HG03280 (cell line): ENCODE measurements around the gene RYR2.
"Not testable (repeated sequence)": the region's sequence is repeated elsewhere in the genome, so short reads cannot be mapped to it uniquely, and the experiment has no call there.

ENCODE experiments used
- ATAC-seq: cut with Tn5 transposase; IDR thresholded peaks from one replicate; pipeline ENCODE4 v1.9.1; 2021; ENCODE audit warnings: mild to moderate bottlenecking, moderate library complexity; ENCODE audit not compliant: unreplicated experiment

The RYR2 gene

DNA sequence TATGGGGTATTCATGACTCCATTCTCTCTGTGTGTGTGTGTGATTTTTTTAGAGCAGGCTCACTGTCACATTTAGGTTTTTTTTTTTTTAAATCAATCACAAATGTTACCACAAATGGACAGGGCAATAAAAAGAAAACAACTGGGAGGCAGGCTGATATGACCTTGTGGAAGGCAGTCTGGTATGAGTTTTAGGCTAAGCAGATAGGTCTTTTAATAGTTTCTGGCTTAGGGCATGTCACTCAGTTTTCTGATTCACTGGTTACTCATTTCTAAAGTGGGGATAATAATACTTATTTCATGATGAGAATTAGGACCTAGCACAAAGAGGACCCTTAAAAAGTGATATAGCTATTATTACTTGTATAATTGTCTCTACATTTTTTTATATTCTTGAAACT is 278.9 kb downstream of the RYR2 start:
- ATAC-seq = no peak

DNA sequence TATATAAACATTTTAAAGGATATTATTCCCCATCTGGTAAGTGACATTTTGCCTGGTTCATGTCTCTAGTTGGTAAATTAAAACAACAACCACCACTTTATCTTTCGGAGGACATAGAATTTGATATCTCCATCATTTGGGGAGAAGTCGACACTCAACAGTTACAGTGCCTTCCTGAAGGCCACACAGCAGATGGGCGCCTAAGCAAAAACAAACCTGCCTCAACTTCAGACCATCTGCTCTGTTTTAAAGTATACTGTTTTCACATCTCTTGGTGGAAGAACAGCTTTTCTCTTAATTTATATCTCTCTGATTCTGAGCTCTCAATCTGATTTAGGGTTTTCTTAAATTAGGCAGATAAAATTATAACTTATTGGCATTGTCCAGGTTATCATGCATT is 282.2 kb downstream of the RYR2 start:
- ATAC-seq = no peak

DNA sequence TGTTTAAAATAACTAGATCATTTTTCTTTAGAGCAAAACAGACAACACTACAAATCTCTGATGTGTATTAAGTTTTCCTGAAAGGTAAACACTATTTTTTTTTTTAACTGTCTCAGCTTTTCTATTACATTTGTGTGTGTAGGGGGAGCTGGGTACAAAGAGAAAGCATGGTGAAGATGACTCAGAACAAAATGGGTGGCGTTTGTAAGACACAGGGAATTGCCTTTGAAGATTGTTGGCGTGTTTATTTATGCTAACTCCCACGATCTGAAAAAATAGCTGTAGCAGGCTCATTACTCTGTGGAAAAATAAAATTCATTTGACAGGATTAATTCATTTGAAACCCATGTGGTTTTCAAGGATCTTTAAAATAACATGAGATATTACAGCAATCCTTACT is 285.1 kb downstream of the RYR2 start:
- ATAC-seq = no peak

DNA sequence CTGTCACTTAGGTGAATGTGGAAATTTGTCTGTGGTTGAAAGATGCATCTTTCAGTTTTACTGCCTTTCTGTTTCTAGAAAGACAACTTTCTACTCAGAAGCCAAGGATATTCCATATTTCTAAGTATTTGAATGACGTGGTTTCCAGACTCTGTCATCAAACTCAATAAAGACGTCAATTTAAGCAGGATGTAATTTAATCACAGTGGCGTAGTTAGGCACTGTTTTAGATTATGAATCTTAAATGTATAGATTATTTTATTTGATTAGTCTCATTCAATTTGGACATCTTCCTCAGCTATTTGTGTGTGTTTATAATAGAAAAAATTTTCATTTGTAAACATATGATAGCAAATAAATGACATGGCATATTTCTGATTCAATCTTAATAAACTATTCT is 298.9 kb downstream of the RYR2 start:
- no peak for ATAC-seq

DNA sequence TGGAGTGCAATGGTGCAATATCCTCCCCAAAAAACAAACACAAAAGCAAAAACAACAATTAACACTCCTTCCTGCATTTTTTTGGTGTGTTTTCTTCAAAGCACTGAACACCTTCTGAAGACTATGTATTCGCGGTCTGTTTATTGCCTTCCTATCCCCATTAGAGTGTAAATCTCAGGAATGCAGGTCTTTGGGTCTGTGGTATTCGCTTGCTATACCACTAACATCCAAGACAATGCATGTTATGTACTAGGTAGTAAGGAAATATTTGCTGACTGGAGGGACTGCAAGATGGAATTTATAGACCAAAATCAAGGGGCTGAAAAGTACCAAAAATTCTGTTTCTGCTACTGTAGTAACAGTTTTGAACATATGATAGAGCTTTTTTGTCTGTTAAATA is 299.4 kb downstream of the RYR2 start:
- ATAC-seq = no peak

DNA sequence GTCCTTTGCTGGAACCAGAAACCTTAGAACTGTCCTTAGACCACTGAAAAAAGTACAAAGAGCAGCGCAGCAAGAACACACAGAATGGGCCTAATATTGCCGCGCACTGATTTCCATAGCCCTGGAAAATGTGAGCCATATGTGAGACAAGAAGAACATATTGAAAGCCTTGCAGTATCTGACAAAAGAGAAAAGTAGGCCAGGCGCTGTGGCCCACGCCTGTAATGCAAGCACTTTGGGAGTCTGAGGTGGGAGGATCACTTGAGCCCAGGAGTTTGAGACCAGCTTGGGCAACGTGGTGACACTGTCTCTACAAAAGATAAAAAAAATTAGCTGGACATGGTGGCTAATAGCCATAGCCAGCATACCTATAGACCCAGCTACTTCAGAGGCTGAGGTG is 300.7 kb downstream of the RYR2 start:
- ATAC-seq = no peak

DNA sequence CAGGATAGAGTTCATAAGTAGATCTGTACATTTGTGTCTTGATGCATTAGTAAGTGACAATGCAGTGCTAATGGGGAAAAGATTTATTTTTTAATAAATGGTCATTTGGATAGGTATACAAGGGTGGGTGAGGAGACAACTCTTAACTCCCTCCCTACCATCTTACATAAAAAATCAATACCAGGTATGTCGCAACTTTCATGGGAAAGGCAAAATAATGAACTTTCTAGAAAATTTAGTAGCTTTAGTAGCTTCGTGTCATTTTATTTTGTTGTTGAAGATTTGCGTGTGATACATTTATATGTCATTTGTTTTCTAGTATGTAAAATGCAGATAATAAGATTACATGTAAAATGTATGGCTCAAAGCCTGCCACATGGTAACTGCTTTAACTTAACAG is 310.8 kb downstream of the RYR2 start:
- no peak for ATAC-seq

DNA sequence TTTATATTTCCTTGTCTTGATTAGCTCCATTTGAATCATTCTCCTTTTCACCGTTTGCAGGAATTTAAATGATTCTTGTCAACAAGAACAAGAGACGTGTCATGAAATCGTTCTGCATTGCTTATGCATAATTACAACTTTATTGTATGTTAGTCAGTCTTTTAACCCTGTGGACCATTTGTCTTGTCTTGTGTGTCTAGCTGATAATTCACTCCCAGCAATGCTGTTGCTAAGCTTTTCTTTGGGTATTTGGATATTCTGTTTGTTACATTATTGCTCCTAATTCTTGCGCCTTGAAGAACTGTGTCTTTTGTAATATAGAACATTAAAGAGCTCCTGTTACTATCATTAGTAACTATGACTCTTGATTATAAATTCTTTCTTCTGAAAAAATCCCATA is 311.9 kb downstream of the RYR2 start:
- ATAC-seq = no peak

DNA sequence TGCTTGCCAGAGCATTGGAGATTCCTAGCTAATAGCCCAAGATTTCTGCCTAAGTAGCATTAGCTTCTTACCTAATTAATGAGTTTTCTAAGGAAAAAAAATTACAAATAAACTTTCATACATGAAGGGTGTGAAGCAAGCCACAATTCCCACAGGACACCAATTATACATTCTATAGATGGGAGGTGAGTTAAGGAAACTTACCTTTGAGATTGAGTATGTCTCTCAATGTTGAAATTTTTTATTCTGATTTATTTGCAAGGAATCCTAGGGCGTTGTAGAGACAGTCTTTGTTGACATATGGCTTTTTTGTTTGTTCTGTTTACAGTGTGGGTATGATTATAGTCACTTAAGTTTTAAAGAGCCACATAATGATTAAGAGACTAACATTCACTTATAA is 313.0 kb downstream of the RYR2 start:
- ATAC-seq = no peak

DNA sequence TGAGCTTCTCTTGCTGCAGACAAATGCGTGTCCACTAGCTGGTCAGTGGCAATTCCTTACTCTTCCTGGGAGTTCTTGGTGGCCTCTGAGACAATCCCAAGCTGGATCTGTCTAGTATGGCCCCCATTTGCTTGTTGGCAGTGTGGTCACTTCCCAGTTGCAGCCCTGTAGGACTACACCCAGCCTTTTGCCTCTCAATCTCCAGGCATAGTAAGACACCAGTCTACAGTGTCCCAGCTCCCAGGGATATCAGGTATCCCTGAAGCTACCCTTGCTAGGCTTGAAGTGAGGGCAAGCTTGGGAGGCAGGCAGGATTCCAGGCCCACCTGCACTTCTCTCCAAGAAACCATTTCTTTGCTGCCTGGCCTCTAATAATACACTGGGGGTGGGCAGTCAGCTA is 316.6 kb downstream of the RYR2 start:
- ATAC-seq = no peak

DNA sequence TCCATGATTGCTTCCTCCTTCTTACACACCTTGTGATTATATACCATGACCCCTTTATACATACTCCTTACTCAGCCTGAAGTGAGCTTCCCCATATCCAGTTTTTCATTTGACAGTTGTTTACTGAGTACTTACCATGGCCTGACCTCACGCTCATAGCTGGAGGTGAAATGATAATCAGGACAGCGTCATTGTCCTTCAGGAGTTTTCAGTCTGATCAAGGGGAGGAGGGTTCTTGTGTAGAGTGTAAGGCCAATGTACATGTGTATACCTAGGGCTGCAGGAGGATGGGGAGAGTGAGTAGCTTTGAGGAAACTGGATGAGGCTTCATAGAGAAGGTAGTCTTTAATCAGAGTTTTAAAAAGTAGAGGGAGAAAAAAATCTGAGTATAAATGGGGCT is 325.8 kb downstream of the RYR2 start:
- no peak for ATAC-seq

DNA sequence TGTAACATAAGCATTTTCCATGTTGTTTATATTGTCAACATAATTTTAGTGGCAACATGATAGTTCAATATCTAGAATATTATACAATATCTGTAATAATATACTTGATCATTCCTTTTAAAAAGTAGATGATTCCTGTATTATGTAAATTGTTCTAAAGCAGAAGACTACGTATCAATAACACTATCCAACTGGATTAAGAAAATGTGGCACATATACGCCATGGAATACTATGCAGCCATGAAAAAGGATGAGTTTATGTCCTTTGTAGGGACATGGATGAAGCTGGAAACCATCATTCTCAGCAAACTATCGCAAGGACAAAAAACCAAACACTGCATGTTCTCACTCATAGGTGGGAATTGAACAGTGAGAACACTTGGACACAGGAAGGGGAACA is 329.5 kb downstream of the RYR2 start:
- ATAC-seq = not testable (repeated sequence)

DNA sequence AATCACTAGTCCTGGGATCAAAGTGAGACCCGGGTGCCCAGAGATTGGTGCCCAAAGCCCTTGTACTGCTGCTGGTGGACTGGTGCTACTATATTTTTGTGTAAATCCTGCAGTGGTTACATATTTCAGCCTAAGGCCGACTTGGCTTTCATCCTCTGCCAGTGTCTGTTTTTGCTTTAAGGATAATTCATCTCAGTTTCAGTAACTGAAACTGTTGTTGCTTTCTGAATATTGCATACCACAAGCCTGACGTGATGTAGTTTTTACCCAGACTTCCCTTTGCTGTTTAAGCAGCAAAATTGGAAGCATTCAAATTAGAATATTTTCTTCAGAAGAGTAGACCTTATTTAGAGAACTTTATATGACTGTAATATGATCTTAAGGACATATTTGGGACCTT is 341.8 kb downstream of the RYR2 start:
- no peak for ATAC-seq

DNA sequence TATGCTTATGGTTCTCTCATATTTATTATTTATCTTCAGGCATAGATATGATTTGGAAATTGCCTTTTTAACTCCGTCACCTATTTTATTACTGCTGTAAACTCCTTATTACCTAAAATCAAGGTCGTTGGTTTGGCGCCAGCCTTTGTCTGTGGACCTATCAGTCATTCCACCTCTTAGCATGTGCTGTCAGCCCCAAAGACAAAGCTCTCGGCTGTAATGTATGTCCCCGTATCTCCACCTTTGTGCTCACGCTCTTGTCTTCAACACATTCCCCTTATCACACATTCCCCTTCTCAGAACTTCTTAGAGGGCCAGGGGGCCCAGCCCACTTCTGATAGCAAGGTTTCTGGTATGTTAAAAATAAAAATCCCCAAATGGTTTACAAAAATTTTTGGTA is 342.2 kb downstream of the RYR2 start:
- ATAC-seq = no peak

DNA sequence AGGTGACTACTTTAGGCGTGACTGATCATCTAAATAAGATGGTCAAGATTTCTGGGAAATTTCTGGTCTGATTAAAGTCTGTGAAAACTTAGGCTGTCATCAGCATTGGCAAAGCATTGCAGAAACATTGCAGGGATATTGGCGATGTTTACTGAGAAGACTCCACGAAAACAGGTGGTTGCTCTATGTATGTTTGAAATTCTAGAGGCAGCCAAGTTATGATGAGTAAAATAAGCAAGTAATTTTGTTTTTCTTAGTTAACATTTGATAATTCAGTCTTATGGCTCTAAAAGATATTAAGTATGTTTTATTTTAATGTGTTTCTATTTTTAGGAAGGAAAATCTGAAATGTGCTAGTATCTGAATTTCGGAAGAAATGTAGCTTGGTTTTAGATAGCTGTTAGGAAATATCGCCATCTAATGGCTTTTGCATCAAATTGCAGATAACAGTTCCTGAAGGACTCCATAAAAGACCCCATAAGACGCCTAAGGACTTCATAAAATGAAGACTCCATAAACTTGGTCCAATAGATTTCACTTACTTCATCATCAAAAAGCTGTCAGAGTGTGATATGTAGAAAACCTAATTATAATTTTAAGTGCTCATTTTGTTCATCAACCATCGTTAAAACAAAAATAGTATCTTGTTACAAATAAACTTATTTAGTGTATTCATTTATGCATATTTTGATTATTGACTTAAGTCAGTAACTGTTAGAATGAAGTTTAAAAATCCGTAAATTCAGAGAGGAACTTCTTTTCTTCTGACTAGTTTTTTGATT is 344.6 kb downstream of the RYR2 start:
- peak; percentile 54 for ATAC-seq

DNA sequence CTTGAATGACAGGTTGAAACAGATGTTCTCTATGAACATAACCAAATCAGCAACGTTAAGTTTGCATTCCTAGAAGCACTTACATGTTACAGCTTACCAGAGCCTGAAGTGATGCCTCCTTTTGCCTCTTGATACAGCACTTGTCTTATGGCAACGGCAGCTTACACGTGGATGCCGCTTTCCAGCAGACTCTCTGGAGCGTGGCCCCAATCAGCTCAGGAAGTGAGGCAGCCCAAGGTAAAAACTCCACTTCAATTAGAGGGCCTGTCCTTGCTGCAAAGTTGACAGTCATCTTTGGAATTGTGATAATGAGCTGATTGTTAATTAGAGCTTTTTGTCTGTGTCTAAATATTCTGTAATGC is 345.1 kb downstream of the RYR2 start:
- ATAC-seq = no peak

DNA sequence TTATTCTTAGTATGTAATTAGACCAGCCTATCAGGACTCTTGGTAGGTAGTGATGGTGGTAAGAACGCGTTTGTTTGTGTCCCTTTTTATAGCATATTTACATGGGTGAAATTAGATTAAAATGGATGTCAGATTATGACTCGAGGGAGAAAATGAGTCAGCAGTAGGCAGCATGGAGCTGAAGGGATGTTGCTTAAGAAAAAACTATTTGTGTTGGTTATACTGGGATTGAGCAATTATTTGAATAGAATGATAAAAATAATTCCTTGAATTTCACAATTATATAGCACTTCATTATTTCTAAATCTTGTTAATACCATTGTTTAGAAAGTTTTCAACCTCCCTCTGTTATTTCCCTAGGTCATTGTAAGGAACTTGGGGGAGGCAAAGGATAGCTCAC is 348.8 kb downstream of the RYR2 start:
- ATAC-seq = no peak

DNA sequence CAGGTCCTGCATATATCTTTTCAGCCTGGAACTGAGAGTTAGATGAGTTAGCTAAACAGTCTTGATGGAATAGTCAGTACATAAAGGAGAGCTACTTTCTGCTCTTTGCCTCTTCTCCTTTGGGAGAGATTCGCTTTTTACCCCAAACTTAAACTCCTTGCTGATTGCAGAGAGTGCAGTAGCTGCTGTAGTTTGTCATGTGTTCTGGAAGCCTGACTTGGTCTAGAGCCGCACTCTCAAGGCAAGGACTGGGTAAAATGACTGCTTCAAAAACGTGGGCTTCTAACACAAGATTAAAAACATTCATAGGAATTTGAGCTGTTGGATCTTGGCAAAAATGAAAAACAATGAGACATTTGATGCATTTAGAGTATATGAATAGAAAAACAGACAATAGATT is 351.6 kb downstream of the RYR2 start:
- no peak for ATAC-seq

DNA sequence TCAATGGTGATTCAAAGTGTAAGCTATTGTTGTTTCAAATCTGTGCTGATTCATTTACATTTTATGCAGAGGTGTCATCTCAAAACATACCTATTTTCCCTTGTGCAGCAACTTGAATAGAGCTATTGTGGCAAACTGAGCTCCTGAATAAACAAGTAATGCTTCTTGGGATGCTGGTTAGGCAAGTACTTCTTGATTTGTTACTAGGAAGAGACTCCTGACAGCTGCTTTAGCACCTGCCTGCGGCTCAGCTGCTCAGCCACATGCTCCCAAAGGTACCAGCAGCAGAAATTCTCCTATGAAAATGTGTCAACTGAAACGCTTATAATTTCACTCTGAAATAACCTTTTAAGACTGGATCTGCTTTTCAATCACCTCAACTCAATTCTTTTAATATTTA is 352.3 kb downstream of the RYR2 start:
- no peak for ATAC-seq

DNA sequence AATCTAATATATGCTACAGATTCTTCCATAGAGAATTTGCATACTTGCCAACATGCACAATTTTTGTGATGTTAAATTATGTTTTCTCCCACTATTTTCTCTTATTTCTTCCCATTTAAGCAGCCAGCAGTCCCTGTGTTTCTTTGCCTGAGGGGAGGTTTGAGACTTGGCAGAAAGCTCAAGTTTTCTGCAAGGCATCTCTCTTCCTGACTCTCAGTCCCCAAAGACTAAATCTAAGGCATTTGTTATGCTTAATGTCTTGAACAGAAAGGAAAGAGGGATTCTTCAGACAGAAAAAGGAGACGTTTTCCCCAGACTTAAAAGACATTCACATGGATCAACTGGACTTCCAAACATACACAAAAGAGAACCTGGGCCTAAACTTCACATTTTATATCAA is 354.4 kb downstream of the RYR2 start:
- ATAC-seq = no peak

DNA sequence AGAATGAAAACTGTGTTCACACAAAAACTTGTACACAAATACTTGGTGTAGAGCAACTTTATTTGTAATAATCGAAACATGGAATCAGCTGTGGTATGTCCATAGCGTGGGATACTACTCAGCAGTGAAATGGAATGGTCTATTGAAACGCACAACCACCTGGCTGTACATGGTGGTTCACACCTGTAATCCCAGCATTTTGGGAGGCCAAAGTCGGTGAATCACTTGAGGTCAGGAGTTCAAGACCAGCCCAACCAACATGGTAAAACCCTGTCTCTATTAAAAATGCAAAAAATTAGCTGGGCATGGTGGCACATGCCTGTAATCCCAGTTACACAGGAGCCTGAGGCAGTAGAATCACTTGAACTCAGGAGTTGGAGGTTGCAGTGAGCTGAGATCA is 356.8 kb downstream of the RYR2 start:
- ATAC-seq = no peak

DNA sequence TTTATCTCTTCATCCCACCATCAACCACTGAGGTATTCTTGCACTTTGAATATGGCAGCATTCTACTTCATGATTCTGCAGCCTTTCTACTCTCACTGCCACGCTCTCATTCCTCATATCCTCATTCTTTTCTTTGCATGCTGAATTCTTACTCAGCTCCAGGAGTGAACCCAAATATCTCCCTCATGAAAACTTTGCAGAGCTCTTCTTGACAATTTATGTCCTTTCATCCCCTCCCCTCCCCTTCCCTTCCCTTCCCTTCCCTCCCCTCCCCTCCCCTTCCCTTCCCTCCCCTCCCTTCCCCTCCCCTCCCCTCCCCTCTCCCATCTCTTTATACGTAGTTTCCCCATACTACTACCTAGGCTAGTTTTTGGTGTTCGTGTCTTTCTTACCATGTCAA is 363.9 kb downstream of the RYR2 start:
- ATAC-seq = no peak

DNA sequence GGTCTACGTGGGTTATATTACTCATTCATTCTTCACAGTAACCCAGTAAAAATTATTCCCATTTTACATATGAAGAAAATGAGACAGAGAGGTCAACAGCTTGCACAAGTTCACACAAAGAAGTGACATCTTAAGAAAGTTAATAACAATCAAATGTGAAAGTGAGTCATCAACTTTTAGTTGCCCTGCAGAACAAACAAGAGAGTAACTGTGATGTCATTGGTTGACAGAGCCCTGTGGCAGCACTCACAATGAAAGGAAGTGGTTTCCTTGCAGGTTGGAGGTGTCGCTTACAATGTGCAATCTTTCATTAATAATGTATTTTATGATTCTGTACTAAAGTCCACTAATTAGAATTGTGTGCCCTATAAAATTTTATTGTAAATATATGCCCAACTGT is 369.6 kb downstream of the RYR2 start:
- ATAC-seq = no peak
